ENCODE measurements around the gene DIS3L.
A peak's percentile ranks its signal among the peaks of the same experiment; 100 is the strongest.
"Not testable (repeated sequence)": the region's sequence is repeated elsewhere in the genome, so short reads cannot be mapped to it uniquely, and the experiment has no call there.

The DIS3L gene

DNA sequence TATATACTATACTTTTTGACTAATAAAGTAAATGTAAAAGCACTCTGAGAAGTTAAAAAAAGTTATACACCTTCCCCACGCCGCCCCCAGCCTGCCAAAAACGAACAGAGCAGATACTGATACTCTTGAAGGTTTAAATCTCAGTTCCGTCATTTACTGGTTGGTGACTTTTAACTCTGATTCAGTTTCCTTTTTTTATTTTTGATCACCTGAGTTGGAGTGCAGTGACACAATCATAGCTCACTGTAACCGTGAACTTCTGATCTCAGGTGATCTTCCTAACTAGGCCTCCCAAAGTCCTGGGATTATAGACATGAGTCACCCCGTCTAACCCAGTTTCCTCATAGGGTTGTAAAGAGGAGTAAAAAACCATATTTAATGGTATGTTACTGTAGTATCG lies 66.4 kb downstream of the DIS3L start:
- TF ChIP-seq, protein P1, sequence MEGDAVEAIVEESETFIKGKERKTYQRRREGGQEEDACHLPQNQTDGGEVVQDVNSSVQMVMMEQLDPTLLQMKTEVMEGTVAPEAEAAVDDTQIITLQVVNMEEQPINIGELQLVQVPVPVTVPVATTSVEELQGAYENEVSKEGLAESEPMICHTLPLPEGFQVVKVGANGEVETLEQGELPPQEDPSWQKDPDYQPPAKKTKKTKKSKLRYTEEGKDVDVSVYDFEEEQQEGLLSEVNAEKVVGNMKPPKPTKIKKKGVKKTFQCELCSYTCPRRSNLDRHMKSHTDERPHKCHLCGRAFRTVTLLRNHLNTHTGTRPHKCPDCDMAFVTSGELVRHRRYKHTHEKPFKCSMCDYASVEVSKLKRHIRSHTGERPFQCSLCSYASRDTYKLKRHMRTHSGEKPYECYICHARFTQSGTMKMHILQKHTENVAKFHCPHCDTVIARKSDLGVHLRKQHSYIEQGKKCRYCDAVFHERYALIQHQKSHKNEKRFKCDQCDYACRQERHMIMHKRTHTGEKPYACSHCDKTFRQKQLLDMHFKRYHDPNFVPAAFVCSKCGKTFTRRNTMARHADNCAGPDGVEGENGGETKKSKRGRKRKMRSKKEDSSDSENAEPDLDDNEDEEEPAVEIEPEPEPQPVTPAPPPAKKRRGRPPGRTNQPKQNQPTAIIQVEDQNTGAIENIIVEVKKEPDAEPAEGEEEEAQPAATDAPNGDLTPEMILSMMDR (IDR thresholded peaks at IDR 0.05; ENCODE audit: low read depth, low read length): no peak
- H3K4me3 ChIP-seq (ENCODE audit: low read depth, low read length): no peak overlapping the region

GRCh38 chr15:66361745-66362460 lies 68.5 kb downstream of the DIS3L start:
- not testable (repeated sequence) for H3K4me3 ChIP-seq (ENCODE audit: low read depth, low read length)

DNA sequence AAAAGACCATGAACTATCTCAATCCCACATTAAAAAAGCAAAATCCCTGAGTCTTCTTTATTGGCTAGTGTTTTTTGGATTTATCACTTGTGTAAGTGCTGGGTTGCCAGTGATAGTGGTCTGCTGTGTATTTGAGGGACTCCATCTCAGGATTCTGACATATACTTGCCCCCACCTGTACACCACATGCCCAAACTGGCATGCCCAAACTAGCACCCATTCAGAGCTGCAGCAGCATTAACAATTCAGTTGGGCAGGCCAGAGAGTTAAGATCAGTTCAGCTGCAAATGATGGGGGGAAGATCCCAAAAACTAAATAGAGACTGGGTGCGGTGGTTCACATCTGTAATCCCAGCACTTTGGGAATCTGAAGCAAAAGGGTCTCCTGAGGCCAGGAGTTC lies 69.4 kb downstream of the DIS3L start:
- no peak overlapping the region for H3K4me3 ChIP-seq (ENCODE audit: low read depth, low read length)
- TF ChIP-seq, protein P1 (IDR thresholded peaks at IDR 0.05; ENCODE audit: low read depth, low read length): no peak

GRCh38 chr15:66364944-66365528 lies 71.7 kb downstream of the DIS3L start:
- TF ChIP-seq, protein P1 (IDR thresholded peaks at IDR 0.05; ENCODE audit: low read depth, low read length): no peak
- no peak overlapping the region for H3K4me3 ChIP-seq (ENCODE audit: low read depth, low read length)

GRCh38 chr15:66369773-66370651 lies 76.6 kb downstream of the DIS3L start:
- TF ChIP-seq, protein P1 (IDR thresholded peaks at IDR 0.05; ENCODE audit: low read depth, low read length): no peak
- peak overlapping the region; percentile 29 for H3K4me3 ChIP-seq (ENCODE audit: low read depth, low read length)

GRCh38 chr15:66374179-66374578 lies 80.8 kb downstream of the DIS3L start:
- TF ChIP-seq, protein P1 (IDR thresholded peaks at IDR 0.05; ENCODE audit: low read depth, low read length): no peak
- no peak overlapping the region for H3K4me3 ChIP-seq (ENCODE audit: low read depth, low read length)

- H3K4me3 ChIP-seq (ENCODE audit: low read depth, low read length): no peak overlapping the region
- TF ChIP-seq, protein P1 (IDR thresholded peaks at IDR 0.05; ENCODE audit: low read depth, low read length): no peak
Measured at GRCh38 chr15:66378814-66379430, 85.6 kb downstream of the DIS3L start.

- H3K4me3 ChIP-seq (ENCODE audit: low read depth, low read length): not testable (repeated sequence)
Measured at GRCh38 chr15:66381376-66381775, 88.0 kb downstream of the DIS3L start.

All from WI38 (cell line).